Measurements from ENCODE around the gene ZFP36L2.

- TF ChIP-seq CTCF (IDR thresholded peaks at IDR 0.05) = no peak
- no peak for TF ChIP-seq POLR2A (IDR thresholded peaks at IDR 0.05)
Observed at GRCh38 chr2:43210125-43210466, 16.3 kb downstream of the ZFP36L2 start.

All from heart left ventricle (tissue), 13 donors.